SH-SY5Y (cell line): ENCODE data around the gene RAB10.

Experiments
- GATA2 ChIP-seq: IDR thresholded peaks from 2 replicates; pipeline ENCODE4 v1.6.1; 2011; ENCODE audit warnings: mild to moderate bottlenecking, low read depth, low read length
- GATA3 ChIP-seq: IDR thresholded peaks from 2 replicates; pipeline ENCODE4 v1.6.1; 2011; ENCODE audit warnings: low read depth, mild to moderate bottlenecking, low read length, moderate library complexity

GRCh38 chr2:26123426-26123825, 89.5 kb downstream of the RAB10 start:
- TF ChIP-seq GATA3 (no peak), GATA2 (no peak)
